H7 (cell line): Measurements from ENCODE around the gene FAM227A. TPM values are rescaled to one million over a fixed set of nuclear protein-coding genes. Genes with fewer than 3 reads are reported as not detected.
"Not testable (repeated sequence)": the region's sequence is repeated elsewhere in the genome, so short reads cannot be mapped to it uniquely, and the experiment has no call there.

Source experiments
- DNase-seq: peaks from one replicate; pipeline ENCODE4 v3.0.0; 2012
- H3K27me3 ChIP-seq: 2 replicates; pipeline ENCODE4 v1.6.0; 2011; ENCODE audit warnings: mild to moderate bottlenecking, low read length; ENCODE audit not compliant: control insufficient read depth, insufficient read depth
- H3K36me3 ChIP-seq: replicated peaks from 2 replicates; pipeline ENCODE4 v1.5.1; 2011; ENCODE audit warnings: low read length; ENCODE audit not compliant: control insufficient read depth, insufficient read depth
- H3K4me3 ChIP-seq: 2 replicates; pipeline ENCODE4 v1.5.1; 2011; ENCODE audit warnings: low read depth, mild to moderate bottlenecking, control low read depth, low read length, moderate library complexity; ENCODE audit not compliant: insufficient read depth
- total RNA-seq: library from RNA; depleted of rRNA; stranded (reverse); fragments of >200 nt; shearing (Covaris generic); gene quantifications from 2 replicates; pipeline ENCODE4 v1.2.3, GENCODE V29; 2014

The FAM227A gene
- total RNA-seq, 1 experiment from 2014 or later, result 3.8 TPM

DNA sequence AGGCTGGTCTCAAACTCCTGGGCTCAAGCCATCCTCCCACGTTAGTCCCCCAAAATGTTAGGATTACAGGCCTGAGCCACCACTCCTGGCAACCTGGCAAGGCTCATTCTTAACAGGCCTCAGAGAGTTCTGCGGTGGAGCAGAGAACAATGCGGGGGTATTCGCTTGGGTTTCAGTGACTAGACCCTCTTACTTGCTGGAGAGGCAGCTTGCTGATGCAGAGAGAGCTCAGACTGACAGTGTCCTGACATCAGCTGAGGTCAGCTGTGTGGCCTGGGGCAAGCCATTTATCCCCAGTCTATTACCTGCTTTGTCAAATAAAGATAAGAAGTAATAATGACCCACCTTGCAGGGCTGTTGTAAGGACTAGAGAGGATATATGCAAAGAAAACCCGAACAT lies 46.0 kb downstream of the FAM227A start:
- no peak for DNase-seq
- no peak overlapping the region for H3K4me3 ChIP-seq
- no peaks in the 10 kb centered on the region for H3K27me3 ChIP-seq
- H3K36me3 ChIP-seq, result no peaks in the 10 kb centered on the region

- H3K27me3 ChIP-seq, result no peaks in the 10 kb centered on the region
- no peak overlapping the region for H3K4me3 ChIP-seq
- no peaks in the 10 kb centered on the region for H3K36me3 ChIP-seq
- no peak for DNase-seq
Measured at GRCh38 chr22:38608992-38609750, 47.0 kb downstream of the FAM227A start.

- DNase-seq, result no peak
- no peaks in the 10 kb centered on the region for H3K27me3 ChIP-seq
- H3K36me3 ChIP-seq, result no peaks in the 10 kb centered on the region
- no peak overlapping the region for H3K4me3 ChIP-seq
Measured at GRCh38 chr22:38607680-38608079, 48.5 kb downstream of the FAM227A start.

- 0 out of 2 replicates have a peak, but pooled peaks cover under 1% of the 10 kb centered on the region for H3K36me3 ChIP-seq
- no peak overlapping the region for H3K4me3 ChIP-seq
- no peak for DNase-seq
- H3K27me3 ChIP-seq, result no peaks in the 10 kb centered on the region
Measured at GRCh38 chr22:38602166-38602565, 54.0 kb downstream of the FAM227A start.

DNA sequence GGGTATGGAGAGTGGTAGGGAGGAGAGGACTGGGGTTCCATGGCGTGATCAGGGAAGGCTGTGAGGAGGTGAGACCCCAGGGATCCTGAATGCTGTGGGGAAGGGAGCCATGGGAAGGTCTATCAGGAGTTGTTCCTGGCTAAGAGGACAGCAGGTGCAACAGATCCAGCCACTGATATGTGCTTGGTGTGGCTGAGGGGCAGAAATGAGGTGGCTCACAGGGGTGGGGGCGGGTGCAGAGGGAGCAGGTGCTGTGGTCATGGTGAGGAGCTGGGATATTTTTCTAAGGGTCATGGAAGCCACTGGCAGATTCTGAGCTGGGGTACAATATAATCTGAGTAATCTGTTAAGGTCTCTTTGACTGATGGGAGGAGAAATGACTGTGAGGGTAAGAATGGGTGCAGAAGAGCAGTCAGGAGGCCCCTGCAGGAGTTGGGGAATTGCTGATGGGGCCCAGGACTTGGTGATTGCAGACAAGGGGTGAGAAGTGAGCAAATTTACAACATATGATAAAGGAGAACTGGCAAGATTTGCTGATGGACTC lies 54.9 kb downstream of the FAM227A start:
- H3K4me3 ChIP-seq, result no peak overlapping the region
- H3K27me3 ChIP-seq, result no peaks in the 10 kb centered on the region
- no peak for DNase-seq
- 0 out of 2 replicates have a peak, but pooled peaks cover 1% of the 10 kb centered on the region for H3K36me3 ChIP-seq

GRCh38 chr22:38599466-38599865 lies 56.7 kb downstream of the FAM227A start:
- DNase-seq, result no peak
- Histone ChIP-seq H3K4me3 (no peak overlapping the region), H3K36me3 (0 out of 2 replicates have a peak, but pooled peaks cover 1% of the 10 kb centered on the region), H3K27me3 (no peaks in the 10 kb centered on the region)

GRCh38 chr22:38582923-38583322 lies 73.3 kb downstream of the FAM227A start:
- not testable (repeated sequence) for H3K4me3 ChIP-seq, H3K27me3 ChIP-seq, H3K36me3 ChIP-seq, DNase-seq

GRCh38 chr22:38578505-38578904 lies 77.7 kb downstream of the FAM227A start:
- no peak for DNase-seq

DNA sequence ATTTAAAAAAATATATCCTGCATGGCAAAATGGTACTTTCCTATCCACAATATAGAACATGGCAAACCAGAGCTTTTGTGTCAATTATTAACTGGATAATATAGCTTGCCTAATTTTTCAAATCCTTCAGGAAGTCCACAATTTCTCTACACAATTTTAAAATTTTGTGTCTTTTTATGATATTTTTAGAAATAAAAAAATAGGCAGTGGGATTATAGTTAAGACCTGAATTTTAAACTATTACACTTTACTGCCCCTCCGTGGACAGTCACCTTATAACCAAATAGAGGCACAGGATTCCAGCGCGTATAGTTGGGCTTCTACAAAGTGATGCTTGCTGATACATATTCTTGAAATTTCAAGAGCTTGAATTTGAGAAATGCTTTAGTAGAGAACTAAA lies 84.1 kb downstream of the FAM227A start:
- no peaks in the 10 kb centered on the region for H3K27me3 ChIP-seq
- peak; percentile 39 for DNase-seq
- no peaks in the 10 kb centered on the region for H3K36me3 ChIP-seq
- H3K4me3 ChIP-seq, result no peak overlapping the region

More at GRCh38 chr22:38578505-38578904, 77.7 kb downstream of the FAM227A start:
- Histone ChIP-seq H3K36me3 (no peaks in the 10 kb centered on the region), H3K4me3 (no peak overlapping the region), H3K27me3 (no peaks in the 10 kb centered on the region)

DNA sequence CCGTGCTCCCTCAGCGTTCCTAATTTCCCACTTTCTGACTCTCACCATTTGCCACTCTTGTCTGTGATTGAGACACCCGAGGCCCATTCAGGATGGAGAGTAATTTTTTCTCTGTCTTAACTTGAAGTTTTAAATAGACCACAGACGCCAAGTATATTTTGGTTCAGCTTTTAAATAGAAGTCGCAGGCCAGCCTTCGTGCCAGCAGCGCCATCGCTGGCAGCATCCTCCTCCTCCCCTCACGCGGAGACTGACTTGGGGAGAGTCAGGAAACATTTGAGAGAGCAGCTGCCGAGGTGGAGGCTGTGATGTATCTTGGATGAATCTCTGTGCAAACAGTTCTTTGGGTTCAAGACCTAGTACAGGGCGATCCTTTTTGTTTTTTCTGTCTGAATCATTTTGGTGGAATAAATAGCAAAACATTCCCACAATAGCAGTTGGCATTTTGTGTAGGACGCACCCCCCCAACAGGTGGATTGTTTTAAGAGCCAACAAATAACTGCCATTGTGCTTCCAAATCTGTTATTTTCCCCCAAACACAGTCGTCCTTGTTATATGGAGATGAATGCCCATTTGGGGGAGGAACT lies 85.3 kb downstream of the FAM227A start:
- DNase-seq, result peak; percentile 62
- Histone ChIP-seq H3K27me3 (no peaks in the 10 kb centered on the region), H3K36me3 (no peaks in the 10 kb centered on the region; the same call in 1 of the 2 replicates), H3K4me3 (peak overlapping the region; percentile 79)

GRCh38 chr22:38569972-38570778 lies 86.0 kb downstream of the FAM227A start, which contains the start of gene DMC1:
DMC1 (minus strand) TSS chr22:38570183; CDS start chr22:38568256, 1,927 bp downstream.
- peak; percentile 100 for DNase-seq
- Histone ChIP-seq H3K4me3 (peak within 1 kb of the TSS; percentile 79), H3K36me3 (no peaks in the 10 kb centered on the region; the same call in 1 of the 2 replicates), H3K27me3 (no peaks in the 10 kb centered on the region)

- H3K36me3 ChIP-seq, result no peaks in the 10 kb centered on the region; the same call in 1 of the 2 replicates
- peak; percentile 61 for DNase-seq
- peak overlapping the region; percentile 65 for H3K4me3 ChIP-seq
- H3K27me3 ChIP-seq, result no peaks in the 10 kb centered on the region
Measured at GRCh38 chr22:38569181-38569971, 86.8 kb downstream of the FAM227A start.

- Histone ChIP-seq H3K27me3 (no peaks in the 10 kb centered on the region), H3K36me3 (no peaks in the 10 kb centered on the region; the same call in 1 of the 2 replicates), H3K4me3 (no peak overlapping the region)
- DNase-seq, result no peak
Measured at GRCh38 chr22:38567531-38568285, 88.5 kb downstream of the FAM227A start.
